K562 (cell line): ENCODE results near the gene WDR83. TPM values are rescaled to one million over a fixed set of nuclear protein-coding genes. Genes with fewer than 3 reads are reported as not detected.
A peak's percentile ranks its signal among the peaks of the same experiment; 100 is the strongest.

Experiments
- ATAC-seq: fragments of 200-7000 bp; cut with Tn5 transposase; 3 replicates; pipeline ENCODE4 v1.9.1; 2020; ENCODE audit warnings: moderate library complexity
- BruUV-seq: library from RNA; stranded (reverse); fragments of 400-500 nt; replicated peaks from 2 replicates; lab custom pipeline; 2021; lab: Mats Ljungman, UMichigan
- CTCF ChIA-PET: fragments of 300-600 bp; formaldehyde crosslinking; extraction: SDS; loops from one replicate; lab custom pipeline; 2021; ENCODE audit warnings: low intra/inter-chr PET ratio; lab: Yijun Ruan, JAX
- POLR2A ChIA-PET: fragments of 300-600, 350-650 bp; sonication (Branson Sonifier 250); formaldehyde crosslinking; extraction: SDS; loops from one replicate; lab custom pipeline; 2021; ENCODE audit warnings: antibody characterized with exemption, inconsistent platforms; lab: Yijun Ruan, JAX
- DNase-seq, 4 experiments: peaks; one replicate each; pipeline versions ENCODE4 v3.0.0 to v3.0.0-alpha.2; 2011 to 2018; ENCODE audit warnings: low spot score in 3 of 4, mixed read lengths in 3 of 4; ENCODE audit errors: extremely low read depth in 1 of 4
- FAIRE-seq: peaks from 2 replicates; lab custom pipeline; 2011; peaks lifted over from hg19 to GRCh38; lab: Jason Lieb, UNC
- H2AFZ ChIP-seq: 2 replicates; pipeline ENCODE4 v1.6.0; 2011; ENCODE audit warnings: low read depth, low read length, control low read depth, inconsistent platforms
- H3K27ac ChIP-seq: fragments of 200-600 bp; 3 replicates; pipeline ENCODE4 v1.8.0; 2011; ENCODE audit warnings: low read depth, mild to moderate bottlenecking, control low read depth, inconsistent platforms, low read length, moderate library complexity, mixed read lengths; ENCODE audit errors: extremely low read depth
- H3K27me3 ChIP-seq, 2 experiments: fragments of 300-600 bp in 1 of 2; 2 replicates in 1 of 2; 3 replicates in 1 of 2; pipeline versions ENCODE4 v1.6.0 to v1.8.0; 2011; ENCODE audit warnings: inconsistent platforms in 2 of 2, low read length in 2 of 2, mild to moderate bottlenecking in 1 of 2, mixed read lengths in 1 of 2, moderate library complexity in 1 of 2; ENCODE audit not compliant: control insufficient read depth in 2 of 2, insufficient read depth in 2 of 2
- H3K36me3 ChIP-seq: fragments of 300-600 bp; 3 replicates; pipeline ENCODE4 v1.8.0; 2011; ENCODE audit warnings: mild to moderate bottlenecking, low read length, inconsistent platforms; ENCODE audit not compliant: control insufficient read depth, insufficient read depth
- H3K4me1 ChIP-seq, 2 experiments: fragments of 200-600 bp in 1 of 2; replicated peaks in 1 of 2; 2 replicates in 1 of 2; 3 replicates in 1 of 2; pipeline versions ENCODE4 v1.5.1 to v1.8.0; 2011; ENCODE audit warnings: inconsistent platforms in 2 of 2, low read length in 2 of 2, mild to moderate bottlenecking in 1 of 2, mixed read lengths in 1 of 2, moderate library complexity in 1 of 2; ENCODE audit not compliant: control insufficient read depth in 2 of 2, insufficient read depth in 2 of 2
- H3K4me2 ChIP-seq: 2 replicates; pipeline ENCODE4 v1.6.1; 2011; ENCODE audit warnings: low read length, control low read depth, inconsistent platforms, mixed read lengths; ENCODE audit not compliant: insufficient read depth
- H3K4me3 ChIP-seq: fragments of 200-600 bp; sonication (generic), shearing (Covaris generic); 2 replicates; pipeline ENCODE4 v1.5.1; 2016; ENCODE audit warnings: control low read depth, inconsistent platforms
- H3K79me2 ChIP-seq: fragments of 200-600 bp; 3 replicates; pipeline ENCODE4 v1.8.0; 2011; ENCODE audit warnings: low read length, inconsistent platforms; ENCODE audit not compliant: control insufficient read depth, insufficient read depth
- H3K9ac ChIP-seq, 2 experiments: 2 replicates each; pipeline versions ENCODE4 v1.6.0 to v1.6.1; 2011; ENCODE audit warnings: low read depth in 2 of 2, low read length in 2 of 2, control low read depth in 1 of 2, inconsistent platforms in 1 of 2, mild to moderate bottlenecking in 1 of 2, mixed read lengths in 1 of 2; ENCODE audit not compliant: insufficient read depth in 1 of 2
- H3K9me1 ChIP-seq: one replicate; pipeline ENCODE4 v1.6.0; 2011; ENCODE audit warnings: inconsistent platforms, mild to moderate bottlenecking, low read length, moderate library complexity; ENCODE audit not compliant: control insufficient read depth, insufficient read depth
- H3K9me3 ChIP-seq: replicated peaks from 2 replicates; pipeline ENCODE4 v1.5.1; 2011; ENCODE audit warnings: low read depth, low read length, inconsistent platforms; ENCODE audit not compliant: control insufficient read depth, insufficient read depth
- H4K20me1 ChIP-seq: replicated peaks from 2 replicates; pipeline ENCODE4 v1.6.1; 2011; ENCODE audit warnings: low read length, inconsistent platforms, mixed read lengths; ENCODE audit not compliant: control insufficient read depth, insufficient read depth
- C11orf30 ChIP-seq: fragments of 450-650 bp; IDR thresholded peaks from 2 replicates; pipeline ENCODE4 v1.6.1; 2016; ENCODE audit warnings: low read depth, mild to moderate bottlenecking
- CBX3 ChIP-seq, 2 experiments: IDR thresholded peaks; 1 replicate in 1 of 2; 2 replicates in 1 of 2; pipeline ENCODE4 v1.6.1; 2012; ENCODE audit warnings: inconsistent platforms in 2 of 2, low read length in 2 of 2, borderline replicate concordance in 1 of 2, control low read depth in 1 of 2
- CEBPB ChIP-seq: fragments of 450-650 bp; IDR thresholded peaks from 2 replicates; pipeline ENCODE4 v1.6.1; 2016; ENCODE audit warnings: missing genetic modification characterization, missing compliant biosample characterization
- ELF1 ChIP-seq: fragments of 200-800 bp; sonication (Bioruptor generic); IDR thresholded peaks from 2 replicates; pipeline ENCODE4 v1.6.1; 2016; ENCODE audit warnings: missing genetic modification characterization, missing compliant biosample characterization
- FOXK2 ChIP-seq, 2 experiments: fragments of 450-650 bp; IDR thresholded peaks in 1 of 2; conservative IDR thresholded peaks in 1 of 2; 2 replicates each; pipeline ENCODE4 v1.6.1; 2016; ENCODE audit warnings: low read depth in 2 of 2, mild to moderate bottlenecking in 1 of 2
- FOXM1 ChIP-seq, 2 experiments: fragments of 450-650 bp in 1 of 2; sonication (generic) in 1 of 2; formaldehyde crosslinking in 1 of 2; IDR thresholded peaks; 2 replicates each; pipeline versions ENCODE4 v1.6.1 to v1.9.0; 2017 to 2022; ENCODE audit warnings: low read depth in 2 of 2, mild to moderate bottlenecking in 2 of 2, missing genetic modification reagents in 1 of 2, moderate library complexity in 1 of 2
- GATA2 ChIP-seq: sonication (generic); formaldehyde crosslinking; IDR thresholded peaks from 2 replicates; pipeline ENCODE4 v1.4.0; 2020; ENCODE audit warnings: mild to moderate bottlenecking, missing genetic modification reagents
- HOMEZ ChIP-seq: fragments of 250-450 bp; sonication (Bioruptor Pico); IDR thresholded peaks from 2 replicates; pipeline ENCODE4 v1.4.0; 2020; ENCODE audit warnings: mild to moderate bottlenecking, moderate library complexity
- MAFK ChIP-seq: IDR thresholded peaks from 2 replicates; pipeline ENCODE4 v1.6.1; 2011; ENCODE audit warnings: low read length, improper control_type of control experiment
- NFATC3 ChIP-seq: fragments of 450-650 bp; IDR thresholded peaks from 2 replicates; pipeline ENCODE4 v1.6.1; 2017; ENCODE audit warnings: mild to moderate bottlenecking
- NFIC ChIP-seq: fragments of 450-650 bp; IDR thresholded peaks from 2 replicates; pipeline ENCODE4 v1.6.1; 2017; ENCODE audit warnings: mild to moderate bottlenecking, inconsistent platforms
- POLR2A ChIP-seq: fragments of 450-650 bp; conservative IDR thresholded peaks from 2 replicates; pipeline ENCODE4 v1.6.1; 2016
- ZNF12 ChIP-seq: sonication (generic); formaldehyde crosslinking; IDR thresholded peaks from 2 replicates; pipeline ENCODE4 v1.4.0; 2020; ENCODE audit warnings: mild to moderate bottlenecking, missing genetic modification reagents
- ZNF239 ChIP-seq: fragments of 250-450 bp; sonication (Bioruptor Pico); IDR thresholded peaks from 2 replicates; pipeline ENCODE4 v1.4.0; 2020; ENCODE audit warnings: mild to moderate bottlenecking
- WGBS: fragments of 100-300 bp; shearing (Covaris generic); methylation state at CpG from one replicate; pipeline ENCODE4 v1.1.6; 2016; ENCODE audit warnings: low coverage, mixed read lengths; ENCODE audit not compliant: insufficient coverage; ENCODE audit errors: missing lambda C conversion rate; 5-methylcytosine and 5-hydroxymethylcytosine counted together
- in situ Hi-C: fragments of 300-500 bp; cut with MboI; formaldehyde crosslinking; loops from 4 replicates; pipeline ENCODE4 v1.15.0; 2018; ENCODE audit warnings: inconsistent platforms, mixed read lengths
- intact Hi-C: fragments of 100-400 bp; cut with micrococcal nuclease; formaldehyde crosslinking; loops from 2 replicates; pipeline ENCODE4 v1.14.2; 2022
- polyA plus RNA-seq, 8 experiments: library from polyadenylated mRNA; depleted of rRNA in 4 of 8; stranded (reverse) in 5 of 8; unstranded in 3 of 8; fragments of >200 nt; fragmentation: Nextera tagmentation in 2 of 8; fragmentation: Illumina TruSeq in 1 of 8; extraction: Ambion mirVana in 2 of 8; extraction: Trizol in 1 of 8; gene quantifications; 2 replicates each; pipeline versions ENCODE4 v1.2.1 to v1.2.3, GENCODE V29; 2011 to 2014; ENCODE audit warnings: inconsistent platforms in 1 of 8, missing spikeins in 1 of 8
- total RNA-seq, 7 experiments: library from RNA; depleted of rRNA in 6 of 7; stranded (reverse); fragments of >200 nt in 6 of 7; fragmentation: Illumina TruSeq in 2 of 7; extraction: Trizol in 2 of 7; gene quantifications; 2 replicates each; pipeline versions ENCODE4 v1.2.1 to v1.2.3, GENCODE V29; 2011 to 2021; ENCODE audit warnings: low replicate concordance in 1 of 7
- TF ChIP-seq, protein P1 (sequence below): fragments of 450-650 bp; IDR thresholded peaks from 2 replicates; pipeline ENCODE4 v1.6.1; 2017; ENCODE audit warnings: antibody characterized with exemption, mild to moderate bottlenecking

Gene WDR83
- total and polyA plus RNA-seq, 9 of the 15 experiments (the other 6 are each of a cell fraction or from before 2014, with no cell fraction given) = 0.52 to 21.3 (median 4.2) TPM

- H3K4me1 ChIP-seq = peaks cover 18 to 53% of the 10 kb centered on the region in 2 experiments; a peak in 4 of 5 replicates
- peak overlapping the region; percentile 98 for H2AFZ ChIP-seq
- BruUV-seq = TSS peak; percentile 81
- CTCF ChIA-PET = no interaction called here
- in situ Hi-C loops (loop anchor here (5.0 to 10.0 kb wide), 2 partner anchors 107 to 465 kb away; no protein-coding TSS in a partner anchor), intact Hi-C loops (no loop called here)
- peak overlapping the region; percentile 74 for H3K4me3 ChIP-seq
- POLR2A ChIA-PET = interaction anchor here (0.6 to 4.7 kb wide), 6 partner anchors 11 to 854 kb away, joined by 3 to 39 read pairs (median 3); partner anchors contain the start of genes DHPS, ZNF490 and ZNF791
- peaks cover 34% of the 10 kb centered on the region for H3K79me2 ChIP-seq
- peak; percentile 59 for ATAC-seq
- FAIRE-seq = peak; percentile 98
- peak overlapping the region; percentile 88 to 100 for H3K9ac ChIP-seq
- WGBS = under 1% methylated on average over 61 of the region's 64 CpGs
- peak overlapping the region; percentile 88 for H3K4me2 ChIP-seq
- peaks cover 5% of the 10 kb centered on the region; the same call in 1 of the 2 replicates for H4K20me1 ChIP-seq
- no peaks in the 10 kb centered on the region for H3K9me1 ChIP-seq
- peaks cover 43% of the 10 kb centered on the region; the same call in 2 of the 3 replicates for H3K36me3 ChIP-seq
- H3K27me3 ChIP-seq = no peaks in the 10 kb centered on the region
- H3K9me3 ChIP-seq = no peaks in the 10 kb centered on the region
- DNase-seq = peak; percentile 52 to 89 (median 68)
- peak overlapping the region; percentile 94 for H3K27ac ChIP-seq
- TF ChIP-seq GATA2 (CRISPR knock-in tag) (no peak), CEBPB (tag) (no peak), CBX3 (IDR thresholded peaks at IDR 0.05; ENCODE audit: borderline replicate concordance in 1 of 2, low read length in 2 of 2) (no peak; a peak in 1 of 3 replicates), ZNF239 (peak; percentile 51; the same call in 1 of the 2 replicates), C11orf30 (peak; percentile 99), FOXM1 (IDR thresholded peaks at IDR 0.05; ENCODE audit: low read depth) (peak; percentile 69), FOXM1 (CRISPR knock-in tag; IDR thresholded peaks at IDR 0.05; ENCODE audit: low read depth) (no peak), ZNF12 (0 out of 2 replicates have a peak, but pooled peaks have one; percentile 26), POLR2A (peak; percentile 79), NFIC (peak; percentile 36; the same call in 1 of the 2 replicates), NFATC3 (peak; percentile 96), ELF1 (peak; percentile 99), MAFK (peak; percentile 9; the same call in 1 of the 2 replicates), FOXK2 (conservative IDR thresholded peaks at IDR 0.05 in 1 of 2, IDR thresholded peaks at IDR 0.05 in 1 of 2; ENCODE audit: low read depth in 2 of 2) (peak; percentile 98 to 99), HOMEZ (CRISPR knock-in tag) (no peak)
- TF ChIP-seq, protein P1, sequence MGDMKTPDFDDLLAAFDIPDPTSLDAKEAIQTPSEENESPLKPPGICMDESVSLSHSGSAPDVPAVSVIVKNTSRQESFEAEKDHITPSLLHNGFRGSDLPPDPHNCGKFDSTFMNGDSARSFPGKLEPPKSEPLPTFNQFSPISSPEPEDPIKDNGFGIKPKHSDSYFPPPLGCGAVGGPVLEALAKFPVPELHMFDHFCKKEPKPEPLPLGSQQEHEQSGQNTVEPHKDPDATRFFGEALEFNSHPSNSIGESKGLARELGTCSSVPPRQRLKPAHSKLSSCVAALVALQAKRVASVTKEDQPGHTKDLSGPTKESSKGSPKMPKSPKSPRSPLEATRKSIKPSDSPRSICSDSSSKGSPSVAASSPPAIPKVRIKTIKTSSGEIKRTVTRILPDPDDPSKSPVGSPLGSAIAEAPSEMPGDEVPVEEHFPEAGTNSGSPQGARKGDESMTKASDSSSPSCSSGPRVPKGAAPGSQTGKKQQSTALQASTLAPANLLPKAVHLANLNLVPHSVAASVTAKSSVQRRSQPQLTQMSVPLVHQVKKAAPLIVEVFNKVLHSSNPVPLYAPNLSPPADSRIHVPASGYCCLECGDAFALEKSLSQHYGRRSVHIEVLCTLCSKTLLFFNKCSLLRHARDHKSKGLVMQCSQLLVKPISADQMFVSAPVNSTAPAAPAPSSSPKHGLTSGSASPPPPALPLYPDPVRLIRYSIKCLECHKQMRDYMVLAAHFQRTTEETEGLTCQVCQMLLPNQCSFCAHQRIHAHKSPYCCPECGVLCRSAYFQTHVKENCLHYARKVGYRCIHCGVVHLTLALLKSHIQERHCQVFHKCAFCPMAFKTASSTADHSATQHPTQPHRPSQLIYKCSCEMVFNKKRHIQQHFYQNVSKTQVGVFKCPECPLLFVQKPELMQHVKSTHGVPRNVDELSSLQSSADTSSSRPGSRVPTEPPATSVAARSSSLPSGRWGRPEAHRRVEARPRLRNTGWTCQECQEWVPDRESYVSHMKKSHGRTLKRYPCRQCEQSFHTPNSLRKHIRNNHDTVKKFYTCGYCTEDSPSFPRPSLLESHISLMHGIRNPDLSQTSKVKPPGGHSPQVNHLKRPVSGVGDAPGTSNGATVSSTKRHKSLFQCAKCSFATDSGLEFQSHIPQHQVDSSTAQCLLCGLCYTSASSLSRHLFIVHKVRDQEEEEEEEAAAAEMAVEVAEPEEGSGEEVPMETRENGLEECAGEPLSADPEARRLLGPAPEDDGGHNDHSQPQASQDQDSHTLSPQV = 0 out of 2 replicates have a peak, but pooled peaks have one; percentile 15
Measured at GRCh38 chr19:12669270-12670158, 2.9 kb downstream of the WDR83 start.
